SK-N-SH treated with all-trans-retinoic acid at 6 μM for 48 hours (cell line): ENCODE measurements around the gene UCHL1.
A peak's percentile ranks its signal among the peaks of the same experiment; 100 is the strongest.

ENCODE experiments used
- ATAC-seq: fragments of 200-7000 bp; cut with Tn5 transposase; 3 replicates; pipeline ENCODE4 v1.9.1; 2020; ENCODE audit warnings: mild to moderate bottlenecking, moderate library complexity
- ARNTL ChIP-seq: fragments of 450-650 bp; formaldehyde crosslinking; IDR thresholded peaks from 2 replicates; pipeline ENCODE4 v1.5.0; 2020; ENCODE audit warnings: low read depth, mild to moderate bottlenecking, moderate library complexity, borderline replicate concordance
- BACH2 ChIP-seq: fragments of 250-450 bp; sonication (Bioruptor Pico); IDR thresholded peaks from 2 replicates; pipeline ENCODE4 v1.9.0; 2021; ENCODE audit warnings: mild to moderate bottlenecking, borderline replicate concordance
- CSDC2 ChIP-seq: fragments of 250-450 bp; sonication (Bioruptor Pico); IDR thresholded peaks from 2 replicates; pipeline ENCODE4 v1.5.0; 2020; ENCODE audit warnings: mild to moderate bottlenecking, moderate library complexity
- CSRNP3 ChIP-seq: fragments of 250-450 bp; sonication (Bioruptor Pico); IDR thresholded peaks from 2 replicates; pipeline ENCODE4 v1.5.1; 2021; ENCODE audit warnings: mild to moderate bottlenecking, moderate library complexity
- ESRRG ChIP-seq: fragments of 250-450 bp; sonication (Bioruptor Pico); IDR thresholded peaks from 2 replicates; pipeline ENCODE4 v1.6.1; 2021; ENCODE audit warnings: mild to moderate bottlenecking
- GLIS3 ChIP-seq: fragments of 250-450 bp; sonication (Bioruptor Pico); IDR thresholded peaks from 2 replicates; pipeline ENCODE4 v1.5.0; 2020; ENCODE audit warnings: mild to moderate bottlenecking, moderate library complexity
- ISL1 ChIP-seq: fragments of 250-450 bp; sonication (Bioruptor Pico); IDR thresholded peaks from 2 replicates; pipeline ENCODE4 v2.1.2; 2022; ENCODE audit warnings: mild to moderate bottlenecking, moderate library complexity
- OSR1 ChIP-seq: fragments of 250-450 bp; sonication (Bioruptor Pico); IDR thresholded peaks from 2 replicates; pipeline ENCODE4 v1.8.0; 2022; ENCODE audit warnings: moderate library complexity, mild to moderate bottlenecking, inconsistent platforms
- PPARA ChIP-seq: fragments of 250-450 bp; sonication (Bioruptor Pico); IDR thresholded peaks from 2 replicates; pipeline ENCODE4 v1.5.0; 2020; ENCODE audit warnings: mild to moderate bottlenecking, borderline replicate concordance
- RARB ChIP-seq: fragments of 250-450 bp; sonication (Bioruptor Pico); IDR thresholded peaks from 2 replicates; pipeline ENCODE4 v1.8.0; 2021; ENCODE audit warnings: mild to moderate bottlenecking, moderate library complexity
- SNAI2 ChIP-seq: fragments of 250-450 bp; sonication (Bioruptor Pico); IDR thresholded peaks from 2 replicates; pipeline ENCODE4 v1.5.0; 2020; ENCODE audit warnings: mild to moderate bottlenecking, moderate library complexity
- TCF4 ChIP-seq: fragments of 250-450 bp; sonication (Bioruptor Pico); IDR thresholded peaks from 2 replicates; pipeline ENCODE4 v1.8.0; 2021; ENCODE audit warnings: mild to moderate bottlenecking, moderate library complexity, borderline replicate concordance
- TOX ChIP-seq: fragments of 250-450 bp; sonication (Bioruptor Pico); IDR thresholded peaks from 2 replicates; pipeline ENCODE4 v1.8.0; 2021; ENCODE audit warnings: mild to moderate bottlenecking, moderate library complexity, borderline replicate concordance
- TSHZ2 ChIP-seq: fragments of 250-450 bp; sonication (Bioruptor Pico); IDR thresholded peaks from 2 replicates; pipeline ENCODE4 v1.5.0; 2020; ENCODE audit warnings: mild to moderate bottlenecking, moderate library complexity
- ZC3H10 ChIP-seq: fragments of 250-450 bp; sonication (Bioruptor Pico); IDR thresholded peaks from 2 replicates; pipeline ENCODE4 v1.5.1; 2021; ENCODE audit warnings: mild to moderate bottlenecking, moderate library complexity
- ZFP3 ChIP-seq: fragments of 250-450 bp; sonication (Bioruptor Pico); IDR thresholded peaks from 2 replicates; pipeline ENCODE4 v1.5.0; 2020; ENCODE audit warnings: mild to moderate bottlenecking, moderate library complexity
- ZFP30 ChIP-seq: fragments of 450-650 bp; formaldehyde crosslinking; IDR thresholded peaks from 2 replicates; pipeline ENCODE4 v1.5.0; 2022; ENCODE audit warnings: mild to moderate bottlenecking, moderate library complexity
- ZNF565 ChIP-seq: fragments of 450-650 bp; formaldehyde crosslinking; conservative IDR thresholded peaks from 2 replicates; pipeline ENCODE4 v1.5.0; 2020; ENCODE audit warnings: low read depth, mild to moderate bottlenecking, moderate library complexity
- ZNF70 ChIP-seq: fragments of 450-650 bp; formaldehyde crosslinking; IDR thresholded peaks from 2 replicates; pipeline ENCODE4 v1.5.0; 2020; ENCODE audit warnings: mild to moderate bottlenecking, moderate library complexity
- ZNF8 ChIP-seq: fragments of 450-650 bp; formaldehyde crosslinking; IDR thresholded peaks from 2 replicates; pipeline ENCODE4 v1.5.0; 2020; ENCODE audit warnings: mild to moderate bottlenecking, moderate library complexity

Gene UCHL1

GRCh38 chr4:41245983-41246382 lies 10.7 kb upstream of the UCHL1 start:
- TF ChIP-seq GLIS3 (CRISPR knock-in tag), result no peak
- TF ChIP-seq, all 23 proteins: peak for 0
- ATAC-seq, result no peak

GRCh38 chr4:41256131-41256739 lies 493 bp upstream of the UCHL1 start:
- TF ChIP-seq ZFP3, result no peak
- TF ChIP-seq OSR1 (CRISPR knock-in tag), result no peak
- no peak for TF ChIP-seq ZNF8 (CRISPR knock-in tag)
- TF ChIP-seq ISL1 (CRISPR knock-in tag), result no peak
- no peak for TF ChIP-seq RARB
- TF ChIP-seq CSRNP3 (CRISPR knock-in tag), result no peak
- TF ChIP-seq SNAI2 (CRISPR knock-in tag), result no peak
- TF ChIP-seq GLIS3 (CRISPR knock-in tag), result no peak
- TF ChIP-seq BACH2 (CRISPR knock-in tag), result no peak
- TF ChIP-seq TCF4 (CRISPR knock-in tag), result no peak
- no peak for TF ChIP-seq ZNF565 (CRISPR knock-in tag)
- no peak for TF ChIP-seq ZFP30 (CRISPR knock-in tag)
- TF ChIP-seq ESRRG (CRISPR knock-in tag), result no peak
- TF ChIP-seq ARNTL (CRISPR knock-in tag), result no peak
- TF ChIP-seq ZNF70, result no peak

GRCh38 chr4:41257257-41257901 lies 651 bp downstream of the UCHL1 start:
- TF ChIP-seq ZFP30 (CRISPR knock-in tag) (no peak), TCF4 (CRISPR knock-in tag) (no peak), GLIS3 (CRISPR knock-in tag) (no peak), TOX (CRISPR knock-in tag) (no peak), RARB (no peak), CSDC2 (peak; percentile 66; the same call in 1 of the 2 replicates), ZC3H10 (CRISPR knock-in tag) (no peak), ZFP3 (no peak)
- peak; percentile 72 for ATAC-seq

More at GRCh38 chr4:41256131-41256739, 493 bp upstream of the UCHL1 start:
- peak; percentile 67 for ATAC-seq

- no peak for ATAC-seq
Observed at GRCh38 chr4:41257906-41258305, 1.2 kb downstream of the UCHL1 start.

GRCh38 chr4:41258783-41259182 lies 2.1 kb downstream of the UCHL1 start:
- no peak for TF ChIP-seq TSHZ2 (CRISPR knock-in tag)
- TF ChIP-seq BACH2 (CRISPR knock-in tag), result peak; percentile 63; the same call in 1 of the 2 replicates
- no peak for TF ChIP-seq ESRRG (CRISPR knock-in tag)

More at GRCh38 chr4:41257906-41258305, 1.2 kb downstream of the UCHL1 start:
- TF ChIP-seq BACH2 (CRISPR knock-in tag) (no peak), ZFP3 (no peak), ARNTL (CRISPR knock-in tag) (no peak), PPARA (CRISPR knock-in tag) (no peak), ZFP30 (CRISPR knock-in tag) (no peak), CSRNP3 (CRISPR knock-in tag) (no peak), ISL1 (CRISPR knock-in tag) (no peak), ESRRG (CRISPR knock-in tag) (no peak), SNAI2 (CRISPR knock-in tag) (no peak)

More at GRCh38 chr4:41258783-41259182, 2.1 kb downstream of the UCHL1 start:
- peak; percentile 49 for ATAC-seq
